Measurements from ENCODE around the gene CPPED1. TPM values are rescaled to one million over a fixed set of nuclear protein-coding genes. Genes with fewer than 3 reads are reported as not detected.

Gene CPPED1
- total RNA-seq, 2 experiments from 2014 or later = 1.4 to 2.3 TPM

- Mint-ChIP-seq H3K36me3 (ENCODE audit: low read depth) (no peaks in the 10 kb centered on the region), H3K9me3 (no peaks in the 10 kb centered on the region), H3K4me1 (ENCODE audit: low read depth) (no peaks in the 10 kb centered on the region), H3K4me3 (no peak overlapping the region), H3K27me3 (no peaks in the 10 kb centered on the region), H3K27ac (no peak overlapping the region)
- intact Hi-C loops (cut with DNase I, micrococcal nuclease) = no loop called here
- Histone ChIP-seq H3K27me3 (ENCODE audit: control insufficient read depth in 1 of 2, insufficient read depth in 2 of 2, low read length in 2 of 2) (peaks cover 0 to 2% of the 10 kb centered on the region in 2 experiments), H3K9me3 (ENCODE audit: control insufficient read depth in 1 of 2, insufficient read depth in 1 of 2, low read length in 2 of 2) (no peaks in the 10 kb centered on the region), H3K27ac (ENCODE audit: low read depth in 1 of 2, low read length in 2 of 2) (no peak overlapping the region), H3K4me3 (ENCODE audit: low read length) (no peak overlapping the region), H3K36me3 (ENCODE audit: insufficient read depth, low read length) (no peaks in the 10 kb centered on the region), H3K4me1 (ENCODE audit: insufficient read depth, low read length) (no peaks in the 10 kb centered on the region)
- TF ChIP-seq CTCF (IDR thresholded peaks at IDR 0.05) = no peak
- ChIA-PET CTCF (no interaction called here), POLR2A (no interaction called here)
- no peak for DNase-seq
- no peak for ATAC-seq (ENCODE audit: poor library complexity)
Measured at GRCh38 chr16:12628536-12628935, 175.2 kb downstream of the CPPED1 start.

DNA sequence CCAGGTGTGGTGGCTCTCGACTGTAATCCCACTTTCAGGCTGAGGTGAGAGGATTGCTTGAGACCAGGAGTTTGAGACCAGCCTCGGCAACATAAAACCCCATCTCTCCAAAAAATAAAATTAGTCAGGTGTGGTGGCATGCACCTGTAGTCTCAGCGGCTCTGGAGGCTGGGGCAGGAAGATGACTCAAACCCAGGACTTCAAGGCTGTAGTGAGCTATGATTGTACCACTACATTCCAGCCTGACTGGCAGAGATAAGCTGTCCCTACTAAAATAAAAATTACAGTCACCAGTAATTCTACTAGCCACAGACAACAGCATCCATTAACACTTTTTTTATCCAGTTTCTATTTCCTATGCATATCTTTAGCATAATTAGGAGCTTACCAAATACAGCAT is 176.3 kb downstream of the CPPED1 start:
- Histone ChIP-seq H3K4me3 (ENCODE audit: low read length) (no peak overlapping the region), H3K9me3 (ENCODE audit: control insufficient read depth in 1 of 2, insufficient read depth in 1 of 2, low read length in 2 of 2) (no peaks in the 10 kb centered on the region), H3K4me1 (ENCODE audit: insufficient read depth, low read length) (no peaks in the 10 kb centered on the region), H3K27ac (ENCODE audit: low read depth in 1 of 2, low read length in 2 of 2) (no peak overlapping the region), H3K27me3 (ENCODE audit: control insufficient read depth in 1 of 2, insufficient read depth in 2 of 2, low read length in 2 of 2) (peaks cover 0 to 2% of the 10 kb centered on the region in 2 experiments), H3K36me3 (ENCODE audit: insufficient read depth, low read length) (no peaks in the 10 kb centered on the region)
- Mint-ChIP-seq H3K27me3 (no peaks in the 10 kb centered on the region), H3K4me3 (no peak overlapping the region), H3K4me1 (ENCODE audit: low read depth) (no peaks in the 10 kb centered on the region), H3K27ac (no peak overlapping the region), H3K36me3 (ENCODE audit: low read depth) (no peaks in the 10 kb centered on the region), H3K9me3 (no peaks in the 10 kb centered on the region)
- ChIA-PET CTCF (no interaction called here), POLR2A (no interaction called here)
- intact Hi-C loops (cut with DNase I, micrococcal nuclease) = no loop called here
- TF ChIP-seq CTCF (IDR thresholded peaks at IDR 0.05) = no peak
- no peak for DNase-seq
- ATAC-seq (ENCODE audit: poor library complexity) = no peak

DNA sequence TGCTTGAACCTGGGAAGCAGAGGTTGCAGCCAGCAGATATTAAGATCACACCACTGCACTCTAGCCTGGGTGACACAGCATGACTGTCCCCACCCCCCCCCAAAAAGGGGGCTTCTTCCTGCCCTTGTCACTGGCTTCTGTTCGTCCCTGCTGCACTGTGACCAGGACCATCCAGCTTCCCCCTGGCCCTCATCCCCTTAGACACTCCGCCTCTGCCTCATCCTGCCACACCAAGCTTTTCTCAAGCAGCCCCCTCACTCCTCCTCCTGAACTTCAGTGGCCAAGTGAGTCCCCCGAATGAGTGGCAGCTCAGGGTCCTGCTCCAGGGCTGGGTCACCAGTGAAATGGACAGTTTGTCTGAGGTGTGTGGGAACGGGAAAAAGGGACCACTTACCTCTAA is 177.3 kb downstream of the CPPED1 start:
- no peak for TF ChIP-seq CTCF (IDR thresholded peaks at IDR 0.05)
- Mint-ChIP-seq H3K4me3 (no peak overlapping the region), H3K27ac (no peak overlapping the region), H3K36me3 (ENCODE audit: low read depth) (no peaks in the 10 kb centered on the region), H3K9me3 (no peaks in the 10 kb centered on the region), H3K4me1 (ENCODE audit: low read depth) (no peaks in the 10 kb centered on the region), H3K27me3 (no peaks in the 10 kb centered on the region)
- no peaks in the 10 kb centered on the region for H3K4me1 ChIP-seq (ENCODE audit: insufficient read depth, low read length)
- no peak overlapping the region for H3K4me3 ChIP-seq (ENCODE audit: low read length)
- H3K9me3 ChIP-seq (ENCODE audit: control insufficient read depth in 1 of 2, insufficient read depth in 1 of 2, low read length in 2 of 2) = no peaks in the 10 kb centered on the region
- POLR2A ChIA-PET = no interaction called here
- H3K27ac ChIP-seq (ENCODE audit: low read depth in 1 of 2, low read length in 2 of 2) = no peak overlapping the region
- H3K36me3 ChIP-seq (ENCODE audit: insufficient read depth, low read length) = no peaks in the 10 kb centered on the region
- ATAC-seq (ENCODE audit: poor library complexity) (no peak), DNase-seq (no peak)
- CTCF ChIA-PET = interaction anchor here (0.6 kb wide), 1 partner anchor 508 kb away, joined by 4 read pairs; no protein-coding TSS in a partner anchor
- intact Hi-C loops (cut with DNase I, micrococcal nuclease) = no loop called here
- peaks cover 0 to 2% of the 10 kb centered on the region in 2 experiments for H3K27me3 ChIP-seq (ENCODE audit: control insufficient read depth in 1 of 2, insufficient read depth in 2 of 2, low read length in 2 of 2)

Measured in CD4-positive, alpha-beta T cell (primary cell).